ENCODE measurements around the gene GAK.

DNA sequence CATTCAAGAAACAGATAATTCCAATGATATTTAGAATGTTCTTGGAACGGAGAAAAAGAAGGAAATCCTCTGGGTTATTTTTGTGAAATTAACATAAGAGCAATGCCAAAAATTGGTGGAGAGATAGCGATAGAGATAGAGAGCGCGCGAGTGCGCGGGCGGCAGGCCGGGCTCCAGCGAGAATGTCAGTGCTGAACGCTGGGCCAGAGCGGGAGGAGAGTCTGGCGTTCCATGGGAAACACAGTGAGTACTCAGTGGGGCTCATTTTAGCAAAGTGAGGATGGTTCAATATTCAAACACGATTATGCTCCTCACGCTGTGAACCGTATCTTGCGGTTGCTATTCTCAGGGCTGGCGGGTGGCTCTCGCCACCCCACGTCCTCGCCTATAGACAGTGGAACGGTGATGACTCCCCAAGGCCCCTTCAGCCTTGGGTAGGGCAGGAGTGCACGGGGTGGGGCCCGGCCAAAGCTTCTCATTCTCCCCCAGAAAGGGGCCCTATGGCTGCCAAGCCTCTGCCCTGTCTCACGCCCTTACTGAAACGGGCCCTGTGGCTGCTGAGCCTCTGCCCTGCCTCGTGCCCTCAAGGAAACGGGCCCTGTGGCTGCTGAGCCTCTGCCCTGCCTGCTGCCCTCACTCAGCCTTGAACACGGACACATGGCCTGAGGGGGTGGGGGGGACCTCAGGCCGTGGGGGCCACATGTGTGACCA, 123.1 kb downstream of the GAK start:
- TF ChIP-seq CTCF (IDR thresholded peaks at IDR 0.05) (no peak), POLR2A (IDR thresholded peaks at IDR 0.05) (no peak), POLR2AphosphoS5 (IDR thresholded peaks at IDR 0.05) (no peak), EP300 (IDR thresholded peaks at IDR 0.05) (no peak)
